Activated naive CD8-positive, alpha-beta T cell treated with anti-CD3 and anti-CD28 coated beads, Interleukin-2, amount 50 U/mL, for 16 hours (primary cell): Measurements from ENCODE around the gene MRPL9.

Experiments
- DNase-seq: peaks from one replicate; pipeline ENCODE4 v3.0.0-alpha.2; 2020; ENCODE audit warnings: low read depth, low spot score

MRPL9 gene

DNA sequence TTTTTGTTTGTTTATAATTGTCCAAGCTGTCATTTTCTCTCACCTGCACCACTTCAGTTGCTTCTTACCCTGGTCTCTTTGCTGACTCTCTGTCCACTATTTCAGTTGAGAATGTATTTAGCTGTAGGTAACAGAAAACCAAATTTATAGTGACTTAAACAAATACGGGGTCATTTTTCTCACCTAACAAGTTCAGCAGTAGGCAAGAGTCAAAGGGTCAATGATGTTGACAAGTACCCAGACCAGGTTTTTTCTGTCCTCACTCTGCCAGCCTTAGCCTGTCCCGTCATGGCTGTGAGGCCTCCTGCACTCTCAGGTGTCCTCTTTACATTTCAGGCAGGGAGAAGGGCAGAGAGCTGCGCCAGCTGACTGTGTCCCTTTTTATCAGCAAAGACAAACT lies 30.2 kb downstream of the MRPL9 start:
- no peak for DNase-seq

DNA sequence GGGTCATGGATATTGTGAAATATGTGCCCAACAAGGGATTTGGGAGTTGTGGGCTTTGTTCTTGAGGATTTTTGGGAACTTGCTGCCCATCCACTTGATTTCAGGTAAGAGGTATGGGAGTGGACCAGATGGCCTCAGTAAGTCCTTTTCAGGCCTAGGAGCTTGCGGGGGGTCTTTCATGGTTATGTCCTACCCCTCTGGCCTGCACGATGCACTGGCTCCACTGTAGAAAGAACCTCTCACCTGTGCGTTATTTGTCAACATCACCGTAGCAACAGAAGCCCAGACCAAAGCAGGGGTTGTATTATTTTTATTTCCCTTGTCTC lies 33.4 kb downstream of the MRPL9 start:
- no peak for DNase-seq

DNA sequence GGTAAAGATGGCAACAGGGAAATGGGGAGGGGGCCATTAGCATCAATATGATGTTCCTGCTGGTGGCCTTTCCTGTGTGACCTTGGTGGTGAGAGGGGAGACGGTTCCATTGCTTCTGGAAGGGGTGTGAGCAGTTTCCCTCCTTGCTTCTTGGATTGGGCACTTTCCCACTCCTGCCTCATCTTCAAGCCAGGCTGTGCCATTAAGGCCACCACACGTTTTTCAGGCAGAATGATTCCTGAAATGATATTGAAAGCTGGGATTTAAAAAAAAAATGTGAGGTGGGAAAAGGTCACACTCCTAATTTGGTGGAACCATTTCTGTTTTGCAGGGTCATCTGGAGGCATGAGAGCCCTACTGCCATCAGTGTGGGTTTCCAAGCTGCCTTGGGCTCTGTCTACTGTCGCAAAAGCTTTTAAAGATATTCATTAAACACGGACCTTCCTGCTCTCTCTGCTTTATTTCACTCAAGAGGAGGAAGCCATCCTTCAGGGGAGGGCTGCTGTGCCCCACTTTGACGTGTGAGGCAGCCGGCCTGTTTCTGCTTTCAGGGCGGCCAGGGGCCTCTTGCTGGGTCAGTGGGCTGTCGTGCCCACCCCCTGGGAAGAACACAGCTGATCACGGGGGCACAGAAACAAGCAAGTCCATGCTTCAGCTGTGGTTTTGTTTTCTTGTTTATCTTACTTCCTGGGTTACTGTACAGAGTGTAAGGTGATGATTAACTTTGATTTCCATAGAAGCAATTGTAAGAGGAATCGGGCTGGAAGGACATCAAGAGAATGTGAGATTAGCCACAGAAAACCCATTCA lies 33.9 kb downstream of the MRPL9 start:
- no peak for DNase-seq

DNA sequence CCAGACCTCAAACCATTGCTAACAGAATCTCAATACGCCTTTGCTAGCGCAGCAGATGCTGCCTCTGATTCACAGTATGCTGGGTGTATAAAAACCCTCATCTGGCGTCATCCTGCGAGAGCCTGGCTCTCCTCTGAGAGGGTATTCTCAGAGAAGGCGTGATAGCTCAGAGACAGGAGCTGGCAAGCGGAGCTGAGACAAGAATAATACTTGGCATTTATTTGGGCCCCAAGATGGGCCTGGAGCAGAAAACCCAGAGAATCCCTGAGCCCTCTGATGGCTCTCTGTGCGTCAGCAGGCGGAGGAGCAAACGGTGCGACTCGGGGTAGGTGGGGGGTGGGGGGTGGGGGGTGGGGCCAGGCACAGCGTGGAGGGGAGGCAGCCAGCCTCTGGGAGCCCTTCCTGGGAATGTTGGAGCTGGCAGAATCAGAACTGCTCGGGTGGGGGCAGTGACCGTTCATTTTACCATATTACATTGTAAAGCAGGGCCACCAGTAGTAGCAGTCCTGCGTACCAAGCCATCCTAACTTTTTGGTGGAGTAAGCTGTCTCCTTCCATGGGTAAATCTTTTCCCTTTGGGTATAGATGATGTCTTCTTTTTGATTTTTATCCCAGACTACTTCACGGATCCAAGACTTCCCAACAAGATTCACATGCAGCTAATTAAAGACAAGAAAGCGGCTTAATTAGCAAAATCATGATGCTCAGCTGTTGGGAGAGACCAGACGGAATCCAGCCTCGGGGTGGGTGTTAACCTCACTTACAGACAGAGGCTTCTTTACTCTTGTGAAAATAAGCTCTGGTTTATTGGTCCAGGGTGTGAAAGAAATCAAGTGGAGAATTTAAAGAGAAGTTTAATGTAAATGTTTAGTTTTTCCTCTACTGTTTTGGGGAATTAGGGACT lies 34.9 kb downstream of the MRPL9 start:
- DNase-seq, result no peak

DNA sequence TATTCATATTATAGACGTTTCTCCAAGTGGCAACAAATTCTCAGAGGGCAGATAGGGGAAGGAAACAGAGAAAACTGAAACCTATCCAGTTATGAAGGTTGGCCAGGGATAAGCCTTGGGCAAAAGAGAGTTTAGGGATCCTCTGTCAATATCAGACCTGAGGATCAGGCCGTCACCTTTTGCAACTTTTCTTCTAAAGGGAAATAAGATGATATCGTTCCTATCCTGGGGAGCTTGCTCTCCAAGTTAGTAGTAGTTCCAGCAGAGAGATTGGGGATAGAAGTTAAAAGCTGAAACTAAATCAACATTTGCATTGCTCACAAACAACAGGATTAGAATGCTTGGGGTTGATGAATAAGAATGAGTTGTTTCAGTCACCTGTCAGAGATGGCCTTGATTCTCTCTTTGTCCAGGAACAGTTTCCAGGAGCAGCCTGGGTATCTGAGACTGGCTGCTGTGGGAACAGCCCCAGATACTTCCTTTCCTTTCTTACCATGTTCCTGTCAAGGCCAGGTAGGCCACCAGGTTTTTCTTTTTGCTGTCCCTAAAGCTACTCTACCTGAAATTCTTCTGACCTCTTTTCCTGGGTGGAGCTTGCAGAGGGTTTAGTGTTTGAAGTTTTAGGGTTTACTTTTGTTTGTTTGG lies 39.4 kb downstream of the MRPL9 start:
- no peak for DNase-seq

DNA sequence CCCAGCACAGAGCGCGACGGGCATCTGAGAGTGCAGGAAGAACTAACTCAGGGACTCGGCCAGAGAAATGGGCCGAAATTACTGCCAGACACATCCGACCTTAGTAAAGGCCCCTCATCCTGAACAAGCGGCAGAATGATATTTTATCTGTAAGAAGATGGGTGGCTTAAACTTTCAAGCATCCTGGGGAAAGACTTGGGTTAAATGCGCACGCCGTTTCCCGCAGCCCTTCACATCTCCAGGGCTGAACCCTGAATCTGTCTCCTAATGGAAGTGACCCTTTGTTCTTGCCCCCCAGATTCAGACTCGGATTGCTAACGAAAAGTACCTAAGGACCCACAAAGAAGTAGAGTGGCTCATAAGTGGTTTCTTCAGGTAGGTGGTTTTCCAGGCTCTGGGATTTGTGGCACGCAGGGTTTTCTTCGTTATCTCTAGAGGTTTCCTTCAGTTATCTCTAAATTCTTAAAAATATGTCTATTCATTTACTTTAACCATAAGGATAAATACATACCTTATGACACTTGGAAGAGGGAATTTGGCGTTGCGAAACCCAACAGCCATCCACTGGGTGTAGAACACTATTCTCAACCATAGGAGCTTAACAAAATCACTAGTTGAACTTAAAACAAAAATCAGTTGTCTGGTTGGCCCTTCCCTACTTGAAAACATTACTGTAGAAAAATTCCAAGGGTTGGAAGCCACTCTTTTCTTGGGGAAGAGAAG lies 41.3 kb downstream of the MRPL9 start:
- DNase-seq, result no peak

DNA sequence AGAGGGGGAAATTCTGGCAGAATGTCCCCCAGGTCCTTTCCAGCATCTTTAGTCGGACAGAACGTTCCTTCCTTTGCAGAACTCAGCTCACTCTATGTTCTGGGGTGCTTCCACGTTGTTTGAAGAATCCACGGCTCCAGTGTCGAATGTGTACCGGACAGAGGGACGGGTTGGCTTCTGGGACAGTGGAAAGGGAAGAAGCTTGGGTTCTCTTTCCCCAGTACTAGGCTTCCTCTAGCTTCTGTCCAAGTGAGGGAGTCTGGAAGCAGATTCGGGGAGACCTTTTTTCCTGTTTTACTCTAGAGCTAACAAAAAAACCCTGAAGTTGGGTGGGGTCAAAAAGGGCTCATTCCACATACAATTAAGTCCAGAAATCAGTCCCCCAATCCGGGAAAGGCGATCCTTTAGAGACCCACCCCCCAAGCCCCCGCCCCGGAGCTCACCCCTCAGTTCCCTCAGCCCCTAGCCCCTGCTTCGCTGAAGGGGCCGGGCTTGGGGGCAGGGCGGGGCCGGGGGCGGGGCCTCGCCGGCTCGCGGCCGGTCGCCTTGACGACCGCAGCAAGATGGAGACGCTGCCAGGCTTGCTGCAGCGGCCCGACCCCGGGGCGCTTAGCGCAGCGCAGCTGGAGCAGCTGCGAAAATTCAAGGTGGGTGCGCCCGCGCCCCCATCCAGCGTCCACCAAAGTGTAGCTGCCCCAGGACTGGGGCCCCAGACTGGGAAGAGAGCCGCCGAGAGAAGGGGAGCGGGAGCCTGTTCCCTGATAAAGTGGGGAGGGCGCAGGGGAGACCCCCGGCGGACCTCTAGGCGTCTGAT lies 42.1 kb downstream of the MRPL9 start, which contains the start of gene RIIAD1:
Gene RIIAD1, plus strand, starts transcription at position 549 of the 814 bp plus-strand sequence. Its CDS starts 15 bp downstream, at position 564.
- DNase-seq, result no peak

DNA sequence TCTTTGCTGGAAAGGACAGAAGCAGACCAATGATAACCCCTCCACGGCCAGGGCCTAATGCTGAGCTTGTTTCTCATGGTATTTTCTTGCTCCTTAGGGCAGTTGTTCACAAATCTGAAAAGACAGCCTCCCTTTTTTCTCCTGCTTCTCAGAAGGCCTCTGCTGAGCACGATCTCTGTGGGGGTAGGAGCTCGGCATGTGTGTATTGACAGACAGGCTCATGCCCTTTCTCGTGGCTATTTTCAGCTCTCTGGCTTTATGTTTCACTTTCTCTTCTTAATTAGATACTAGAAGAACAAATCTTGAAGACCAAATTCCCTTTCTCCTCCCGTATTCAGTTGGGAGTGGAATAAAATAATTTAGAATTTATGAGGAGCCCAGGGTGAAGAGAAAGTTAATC lies 42.7 kb downstream of the MRPL9 start:
- DNase-seq, result no peak

DNA sequence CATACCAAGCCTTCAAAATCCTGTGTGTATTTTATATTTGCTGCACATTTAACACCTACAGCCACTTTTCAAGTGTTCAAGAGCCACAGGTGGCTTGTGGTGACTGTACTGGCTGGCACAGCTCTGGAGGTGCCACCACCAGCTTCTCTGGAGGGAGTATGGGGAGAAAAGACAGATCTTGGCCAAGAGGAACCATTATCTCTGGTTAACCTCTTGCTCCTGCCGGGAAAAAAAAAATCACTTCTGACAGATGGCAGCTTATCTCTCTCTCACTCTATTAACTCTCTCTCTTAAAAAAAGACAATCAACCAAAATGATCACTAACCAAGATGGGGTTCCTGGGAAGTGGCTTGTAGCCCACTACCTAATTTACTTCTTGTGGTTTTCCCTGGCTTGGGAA lies 43.2 kb downstream of the MRPL9 start:
- no peak for DNase-seq

DNA sequence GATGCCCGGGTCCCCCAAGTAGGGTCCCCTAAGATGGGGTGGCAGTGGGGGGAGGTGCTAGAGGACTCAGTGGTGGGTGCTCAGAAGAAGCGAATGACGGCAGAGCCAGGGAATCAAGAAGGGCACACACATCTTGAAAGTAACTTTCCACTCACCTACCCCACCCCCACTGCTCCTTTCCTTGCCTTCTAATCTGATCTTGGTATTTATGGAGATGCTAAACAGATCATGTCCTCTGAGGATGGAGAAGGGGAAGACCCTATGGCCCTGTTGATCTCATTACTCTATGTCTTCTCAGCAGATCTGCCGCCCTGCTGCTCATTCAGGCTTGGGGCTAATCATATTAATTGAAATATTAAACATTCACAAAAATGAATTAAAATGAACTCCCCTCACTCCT lies 44.6 kb downstream of the MRPL9 start:
- DNase-seq, result no peak

DNA sequence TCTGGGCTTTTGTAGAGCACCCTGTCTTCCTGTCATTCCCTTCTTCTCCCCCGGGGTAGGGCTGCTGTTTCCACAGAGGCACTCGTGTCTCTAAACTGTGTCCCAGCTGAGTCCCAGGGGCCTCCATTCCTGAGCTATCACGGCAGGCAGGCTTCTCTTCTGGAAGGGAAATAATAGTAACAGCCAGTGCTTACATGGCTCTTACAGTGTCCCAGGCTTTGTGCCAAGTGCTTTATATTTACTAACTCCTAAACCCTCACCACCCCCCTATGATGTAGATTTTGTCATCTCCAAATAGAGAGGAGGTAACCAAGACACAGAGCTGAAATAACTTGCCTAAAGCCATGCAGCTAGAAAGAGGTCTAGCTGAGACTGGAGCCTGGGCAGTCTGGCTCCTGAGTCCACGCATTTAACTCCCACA lies 45.3 kb downstream of the MRPL9 start:
- DNase-seq, result no peak

DNA sequence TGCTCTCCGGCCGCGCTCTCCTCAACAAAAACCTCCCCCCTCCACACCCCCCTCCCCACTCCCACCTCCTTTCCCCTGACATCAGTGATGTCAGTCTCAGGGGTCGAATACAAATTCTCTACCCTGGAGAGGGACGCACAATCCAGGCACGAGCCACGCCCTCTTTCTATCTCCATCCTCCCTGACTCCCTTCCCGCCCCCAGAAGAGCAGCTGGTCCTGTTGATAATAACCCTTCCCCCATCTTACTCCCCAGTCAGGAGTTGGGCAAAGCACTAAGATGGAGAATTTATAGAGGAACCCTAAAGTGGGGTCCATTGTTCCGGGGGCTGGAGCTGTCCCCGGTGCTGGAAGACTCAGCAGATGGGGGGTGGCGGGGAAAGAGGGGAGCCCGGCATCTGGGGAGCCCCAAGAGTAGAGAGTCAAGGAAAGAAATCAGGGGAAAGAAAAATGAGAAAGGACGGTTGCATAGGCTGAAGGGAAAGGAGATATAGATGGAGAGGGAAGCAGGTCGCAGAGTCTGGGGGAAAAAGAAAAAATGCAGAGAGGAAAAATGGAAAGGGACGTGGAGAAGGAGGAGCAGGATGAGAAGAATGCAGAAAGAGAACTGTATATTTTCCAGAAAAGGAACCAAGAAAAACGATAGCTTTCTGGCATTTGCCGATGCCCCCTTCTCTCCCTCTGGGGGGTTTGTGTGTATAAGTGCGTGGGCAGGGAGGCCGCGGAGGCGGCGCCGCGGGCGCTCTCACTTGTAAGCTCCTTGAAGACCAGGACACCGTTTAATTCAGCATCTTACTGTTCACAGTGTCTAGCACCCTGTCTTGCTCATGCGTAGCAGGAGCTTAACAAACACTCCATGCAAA lies 46.3 kb downstream of the MRPL9 start, which contains the start of gene CELF3:
Gene CELF3, minus strand, starts transcription at position 33 of the 861 bp plus-strand sequence. CDS start 783 bp downstream, outside the sequence.
- no peak for DNase-seq

DNA sequence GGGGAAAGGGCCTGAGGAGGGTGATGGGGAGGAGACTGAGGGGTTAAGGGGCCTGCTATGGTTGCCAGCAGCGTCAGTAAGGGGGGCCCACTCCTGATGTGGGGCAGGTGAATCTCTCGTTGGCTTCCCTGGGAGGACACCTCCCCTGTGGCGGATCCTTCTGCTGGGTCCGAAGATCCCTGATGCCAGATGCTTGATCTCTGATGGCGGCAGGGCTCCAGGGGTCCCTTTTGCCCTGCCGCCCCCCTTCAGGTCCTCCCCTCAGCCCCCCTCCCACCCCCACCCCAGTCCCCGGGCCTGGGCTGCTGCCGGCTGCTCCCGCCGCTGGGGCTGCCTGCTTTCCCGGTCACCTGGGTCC lies 46.9 kb downstream of the MRPL9 start:
- no peak for DNase-seq

DNA sequence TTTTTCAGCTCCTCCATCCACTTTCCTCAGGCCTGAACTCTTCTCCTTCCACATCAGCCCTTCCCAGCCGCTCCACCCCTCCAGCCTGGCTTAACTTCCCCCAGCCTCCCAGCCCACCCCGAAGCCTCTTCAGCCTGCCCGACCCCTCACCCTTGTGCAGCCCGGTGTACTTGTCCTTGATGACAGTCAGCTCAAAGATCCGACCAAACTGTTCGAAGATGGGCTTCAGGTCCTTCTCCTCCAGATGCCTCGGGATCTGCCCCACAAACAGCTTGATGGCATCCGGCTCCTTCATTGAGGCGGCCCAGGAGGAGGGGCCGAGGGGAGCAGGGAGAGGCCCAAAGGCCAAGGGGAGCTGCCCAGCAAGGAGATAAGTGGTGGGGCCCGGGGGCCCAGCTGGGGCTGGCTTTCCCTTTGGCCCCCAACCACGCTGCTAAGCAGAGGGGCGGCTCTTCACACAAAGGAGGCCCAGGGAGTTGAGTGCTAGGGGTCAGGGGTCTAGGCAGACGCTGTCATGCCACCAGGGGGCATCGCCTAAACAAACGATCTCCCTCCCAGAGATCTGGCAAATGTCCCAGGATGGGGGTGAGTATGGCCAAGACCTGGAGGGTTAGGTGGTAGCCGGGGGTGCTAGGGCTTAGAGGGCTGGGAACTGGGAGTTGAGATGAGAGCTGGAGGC lies 47.4 kb downstream of the MRPL9 start:
- DNase-seq, result no peak

DNA sequence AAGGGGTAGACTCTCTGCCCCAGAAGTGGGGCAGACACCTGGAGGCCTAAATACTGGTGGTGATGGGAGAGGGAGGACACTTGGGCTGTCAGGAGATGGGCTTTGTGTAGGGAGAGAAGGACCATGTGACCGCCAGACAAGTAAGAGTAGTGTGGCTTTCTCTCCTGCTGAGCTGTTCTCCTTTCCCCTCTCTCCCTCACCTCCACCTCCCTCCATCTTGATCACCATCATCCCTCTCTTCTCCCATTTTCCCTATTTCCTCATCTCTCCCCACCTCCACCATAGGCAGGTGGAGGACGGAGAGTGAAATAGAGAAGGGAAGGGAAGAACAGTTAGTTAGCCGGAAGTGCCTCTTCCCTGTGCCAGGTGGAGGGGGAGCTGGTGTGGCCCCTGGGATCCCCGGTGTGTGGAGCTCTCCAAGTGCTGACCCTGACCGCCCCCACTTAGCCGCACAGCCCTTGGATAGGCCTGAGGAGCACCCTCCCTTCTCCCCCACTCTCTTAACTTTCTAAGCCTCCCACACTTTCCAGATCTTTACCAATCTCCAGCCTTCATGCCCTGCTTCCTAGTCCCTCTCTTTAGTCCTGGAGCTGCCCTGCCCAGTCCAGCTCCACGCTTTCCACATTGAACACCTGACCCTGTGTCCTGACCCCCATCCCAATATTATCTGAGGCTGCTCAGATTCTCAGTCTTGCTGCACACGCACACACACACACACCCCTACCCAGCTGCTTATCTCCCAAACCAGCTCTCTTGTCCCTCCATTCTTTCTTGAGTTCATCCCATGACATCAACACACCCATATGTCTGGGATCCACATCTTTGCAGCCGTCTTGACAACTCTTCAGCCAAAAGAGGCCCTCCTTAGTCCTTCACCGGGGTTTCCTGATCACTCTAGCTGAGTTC lies 48.2 kb downstream of the MRPL9 start:
- DNase-seq, result no peak

DNA sequence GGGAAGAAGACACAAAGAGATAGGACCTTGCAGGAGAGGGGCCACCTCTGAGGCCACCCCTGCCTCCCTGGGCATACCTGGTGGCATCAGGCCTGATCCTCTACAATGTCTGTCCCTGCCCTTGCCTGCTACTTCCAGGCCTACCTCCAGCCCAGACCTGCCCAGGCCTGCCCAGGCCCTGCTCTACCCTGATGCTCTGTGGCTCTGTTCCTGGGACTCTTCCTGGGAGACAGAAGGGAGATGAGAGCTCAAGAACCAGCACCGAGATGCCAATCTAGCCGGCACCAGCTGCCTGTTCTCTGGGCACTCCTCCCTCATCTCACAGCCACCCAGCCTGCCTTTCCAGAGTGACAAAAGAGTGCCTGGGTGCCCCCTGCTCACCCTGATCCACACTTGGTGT lies 49.4 kb downstream of the MRPL9 start:
- no peak for DNase-seq

DNA sequence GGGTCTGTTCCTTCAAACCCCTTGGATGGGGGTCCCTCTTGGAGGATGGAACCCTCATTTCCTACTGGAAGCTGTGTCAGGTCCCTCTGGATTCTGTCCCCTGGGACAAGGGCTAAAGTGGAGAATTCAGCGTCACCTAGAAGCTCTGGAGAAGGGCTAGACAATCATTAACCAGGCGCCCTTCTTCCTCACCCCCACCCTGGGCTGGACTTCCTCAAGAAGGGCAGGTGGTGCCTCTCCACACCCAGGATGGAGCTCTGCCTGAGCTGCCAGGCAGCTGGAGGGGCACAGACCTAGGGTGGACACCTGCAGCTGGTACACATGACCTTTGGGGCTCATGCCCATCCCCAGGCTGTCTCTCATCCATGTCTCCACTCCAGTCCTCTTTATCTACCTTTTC lies 50.3 kb downstream of the MRPL9 start:
- DNase-seq, result no peak

DNA sequence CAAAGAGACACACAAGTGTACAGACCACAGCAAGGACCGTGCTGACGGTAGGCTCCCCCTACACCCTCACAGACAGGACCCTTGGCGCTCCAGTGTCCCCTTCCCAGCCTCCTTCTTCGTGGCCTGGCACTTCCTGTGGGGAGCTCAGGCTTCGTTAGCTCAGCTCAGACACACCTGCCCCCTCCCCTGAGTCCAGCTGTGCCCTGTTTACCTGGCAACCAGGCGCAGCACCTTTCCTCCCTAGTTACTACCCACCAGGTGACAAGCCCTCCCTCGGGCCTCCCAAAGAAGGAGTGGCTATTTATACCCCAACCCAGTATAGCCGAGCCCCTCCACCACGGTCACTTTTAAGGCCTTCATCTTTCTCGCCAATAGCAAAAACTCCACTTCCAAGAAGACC lies 51.3 kb downstream of the MRPL9 start:
- DNase-seq, result no peak
